Transverse colon (tissue), 4 donors: Measurements from ENCODE around the gene ERICH3.

Experiments
- POLR2A ChIP-seq: fragments of 450-650 bp; IDR thresholded peaks from one replicate; pipeline ENCODE4 v1.6.1; 2016; ENCODE audit warnings: antibody characterized with exemption, mild to moderate bottlenecking, moderate library complexity
- POLR2AphosphoS5 ChIP-seq, 3 donors: sonication (generic); formaldehyde crosslinking; IDR thresholded peaks; one replicate each; pipeline ENCODE4 v1.6.1; 2016; ENCODE audit warnings: antibody characterized with exemption in 3 of 3
- TF ChIP-seq, protein P1 (sequence below), 5 experiments: fragments of 200-600 bp in 3 of 5; fragments of 450-650 bp in 2 of 5; sonication (generic) in 3 of 5; IDR thresholded peaks; 1 replicate in 2 of 5; 2 replicates in 3 of 5; pipeline ENCODE4 v1.5.1; 2016 to 2017; ENCODE audit warnings: antibody characterized with exemption in 5 of 5, inconsistent platforms in 3 of 5, mild to moderate bottlenecking in 2 of 5, moderate library complexity in 1 of 5

DNA sequence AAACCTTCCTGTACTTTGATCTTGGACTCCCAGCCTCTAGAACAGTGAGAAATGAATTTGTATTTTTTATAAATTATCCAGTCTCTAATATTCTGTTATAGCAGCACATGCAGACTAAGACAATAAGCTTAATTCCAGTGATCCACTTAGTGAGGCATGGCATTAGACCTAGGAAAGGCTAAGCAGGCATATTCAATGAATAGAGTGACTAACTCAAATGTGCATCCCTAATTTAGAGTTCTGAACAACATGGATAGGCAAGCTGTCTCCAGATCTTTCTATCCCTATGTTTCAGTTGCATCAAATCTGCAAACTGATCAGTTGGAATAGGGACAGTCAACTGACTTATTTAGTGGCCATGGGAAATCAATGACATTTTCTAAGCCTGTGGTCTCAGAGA, 4.3 kb upstream of the ERICH3 start:
- TF ChIP-seq, protein P1, sequence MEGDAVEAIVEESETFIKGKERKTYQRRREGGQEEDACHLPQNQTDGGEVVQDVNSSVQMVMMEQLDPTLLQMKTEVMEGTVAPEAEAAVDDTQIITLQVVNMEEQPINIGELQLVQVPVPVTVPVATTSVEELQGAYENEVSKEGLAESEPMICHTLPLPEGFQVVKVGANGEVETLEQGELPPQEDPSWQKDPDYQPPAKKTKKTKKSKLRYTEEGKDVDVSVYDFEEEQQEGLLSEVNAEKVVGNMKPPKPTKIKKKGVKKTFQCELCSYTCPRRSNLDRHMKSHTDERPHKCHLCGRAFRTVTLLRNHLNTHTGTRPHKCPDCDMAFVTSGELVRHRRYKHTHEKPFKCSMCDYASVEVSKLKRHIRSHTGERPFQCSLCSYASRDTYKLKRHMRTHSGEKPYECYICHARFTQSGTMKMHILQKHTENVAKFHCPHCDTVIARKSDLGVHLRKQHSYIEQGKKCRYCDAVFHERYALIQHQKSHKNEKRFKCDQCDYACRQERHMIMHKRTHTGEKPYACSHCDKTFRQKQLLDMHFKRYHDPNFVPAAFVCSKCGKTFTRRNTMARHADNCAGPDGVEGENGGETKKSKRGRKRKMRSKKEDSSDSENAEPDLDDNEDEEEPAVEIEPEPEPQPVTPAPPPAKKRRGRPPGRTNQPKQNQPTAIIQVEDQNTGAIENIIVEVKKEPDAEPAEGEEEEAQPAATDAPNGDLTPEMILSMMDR (IDR thresholded peaks at IDR 0.05): no peak
- TF ChIP-seq POLR2AphosphoS5 (IDR thresholded peaks at IDR 0.05) (no peak), POLR2A (no peak)
